OCI-M2 (cell line): Measurements from ENCODE around the gene PNMA8A.
"Not testable (repeated sequence)": the region's sequence is repeated elsewhere in the genome, so short reads cannot be mapped to it uniquely, and the experiment has no call there.

Experiments used
- DNase-seq: peaks from one replicate; lab custom pipeline; 2025; ENCODE audit not compliant: unreplicated experiment; lab: John Stamatoyannopoulos, UW

Gene PNMA8A

GRCh38 chr19:46470376-46470775, 987 bp downstream of the PNMA8A start:
- no peak for DNase-seq

- no peak for DNase-seq
Measured at GRCh38 chr19:46469541-46470185, 1.7 kb downstream of the PNMA8A start.

GRCh38 chr19:46466536-46467196, 4.7 kb downstream of the PNMA8A start:
- no peak for DNase-seq

- no peak for DNase-seq
Measured at GRCh38 chr19:46463516-46463915, 7.8 kb downstream of the PNMA8A start.

- no peak for DNase-seq
Measured at GRCh38 chr19:46461537-46461936, 9.8 kb downstream of the PNMA8A start.

GRCh38 chr19:46460981-46461380, 10.4 kb downstream of the PNMA8A start:
- no peak for DNase-seq

GRCh38 chr19:46460055-46460454, 11.3 kb downstream of the PNMA8A start:
- DNase-seq: no peak

- DNase-seq: no peak
Measured at GRCh38 chr19:46456930-46457329, 14.4 kb downstream of the PNMA8A start.

- DNase-seq: no peak
Measured at GRCh38 chr19:46454244-46454643, 17.1 kb downstream of the PNMA8A start.

- no peak for DNase-seq
Measured at GRCh38 chr19:46453661-46454060, 17.7 kb downstream of the PNMA8A start.

GRCh38 chr19:46452186-46452585, 19.2 kb downstream of the PNMA8A start:
- no peak for DNase-seq

GRCh38 chr19:46451352-46451751, 20.0 kb downstream of the PNMA8A start:
- no peak for DNase-seq

- DNase-seq: no peak
Measured at GRCh38 chr19:46450737-46451136, 20.6 kb downstream of the PNMA8A start.

- no peak for DNase-seq
Measured at GRCh38 chr19:46449228-46449627, 22.1 kb downstream of the PNMA8A start.

- no peak for DNase-seq
Measured at GRCh38 chr19:46448601-46449000, 22.8 kb downstream of the PNMA8A start.

GRCh38 chr19:46447824-46448223, 23.5 kb downstream of the PNMA8A start:
- no peak for DNase-seq

GRCh38 chr19:46447006-46447405, 24.4 kb downstream of the PNMA8A start:
- no peak for DNase-seq

GRCh38 chr19:46446021-46446420, 25.3 kb downstream of the PNMA8A start:
- DNase-seq: no peak

- no peak for DNase-seq
Measured at GRCh38 chr19:46442808-46443450, 28.4 kb downstream of the PNMA8A start.

GRCh38 chr19:46441866-46442265, 29.5 kb downstream of the PNMA8A start:
- no peak for DNase-seq

GRCh38 chr19:46435689-46436088, 35.7 kb downstream of the PNMA8A start:
- not testable (repeated sequence) for DNase-seq

- no peak for DNase-seq
Measured at GRCh38 chr19:46435009-46435408, 36.4 kb downstream of the PNMA8A start.
